Measurements from ENCODE around the gene TTC28.

DNA sequence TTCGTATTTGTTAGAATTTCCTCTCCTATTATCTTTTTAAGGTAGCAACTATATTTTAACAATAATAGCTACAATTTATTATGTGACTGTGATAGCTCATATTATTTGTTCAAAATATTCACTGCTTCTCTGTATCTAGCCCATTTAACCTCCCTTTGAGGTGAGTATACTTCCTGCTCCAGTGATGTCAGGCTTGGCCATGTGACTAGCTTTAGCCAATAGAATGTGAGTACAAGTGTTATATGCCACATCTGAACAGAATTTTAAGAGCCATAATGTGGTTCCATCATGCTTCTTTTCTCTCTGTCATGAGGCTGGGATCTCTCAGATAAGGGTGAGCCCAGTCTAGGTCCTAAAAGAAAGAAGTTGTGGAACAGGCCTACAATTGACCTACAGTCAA is 217.6 kb downstream of the TTC28 start:
- TF ChIP-seq, protein P1, sequence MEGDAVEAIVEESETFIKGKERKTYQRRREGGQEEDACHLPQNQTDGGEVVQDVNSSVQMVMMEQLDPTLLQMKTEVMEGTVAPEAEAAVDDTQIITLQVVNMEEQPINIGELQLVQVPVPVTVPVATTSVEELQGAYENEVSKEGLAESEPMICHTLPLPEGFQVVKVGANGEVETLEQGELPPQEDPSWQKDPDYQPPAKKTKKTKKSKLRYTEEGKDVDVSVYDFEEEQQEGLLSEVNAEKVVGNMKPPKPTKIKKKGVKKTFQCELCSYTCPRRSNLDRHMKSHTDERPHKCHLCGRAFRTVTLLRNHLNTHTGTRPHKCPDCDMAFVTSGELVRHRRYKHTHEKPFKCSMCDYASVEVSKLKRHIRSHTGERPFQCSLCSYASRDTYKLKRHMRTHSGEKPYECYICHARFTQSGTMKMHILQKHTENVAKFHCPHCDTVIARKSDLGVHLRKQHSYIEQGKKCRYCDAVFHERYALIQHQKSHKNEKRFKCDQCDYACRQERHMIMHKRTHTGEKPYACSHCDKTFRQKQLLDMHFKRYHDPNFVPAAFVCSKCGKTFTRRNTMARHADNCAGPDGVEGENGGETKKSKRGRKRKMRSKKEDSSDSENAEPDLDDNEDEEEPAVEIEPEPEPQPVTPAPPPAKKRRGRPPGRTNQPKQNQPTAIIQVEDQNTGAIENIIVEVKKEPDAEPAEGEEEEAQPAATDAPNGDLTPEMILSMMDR (IDR thresholded peaks at IDR 0.05), result no peak
- no peak for TF ChIP-seq POLR2A (IDR thresholded peaks at IDR 0.05)

Data from lower leg skin (tissue), 3 donors.